NCI-H446 treated with DMSO at 0.1 percent for 48 hours (cell line): ENCODE data around the gene CNKSR2.

Experiments
- DNase-seq: peaks from one replicate; lab custom pipeline; 2025; lab: John Stamatoyannopoulos, UW

The CNKSR2 gene

GRCh38 chrX:21674430-21675186 is 300.4 kb downstream of the CNKSR2 start:
- no peak for DNase-seq

DNA sequence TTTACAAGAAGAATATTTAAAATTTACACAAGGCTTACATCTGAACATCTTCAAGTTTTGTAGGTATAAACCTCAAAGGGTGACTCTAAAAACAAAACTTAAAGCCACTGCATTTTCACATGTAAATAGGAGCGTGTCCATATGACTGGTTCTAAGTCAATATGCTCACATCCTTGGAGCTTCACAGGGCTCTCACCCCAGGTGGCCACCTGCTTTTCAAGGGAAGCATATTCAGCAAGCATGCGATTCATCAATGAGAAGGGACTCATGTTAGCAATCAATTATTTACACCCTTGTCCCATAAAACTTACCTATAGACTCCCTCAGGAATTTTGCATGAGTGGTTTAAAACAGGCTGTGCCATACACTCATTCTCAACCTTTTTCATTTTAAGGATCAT is 301.7 kb downstream of the CNKSR2 start:
- DNase-seq: no peak

GRCh38 chrX:21678048-21678612 is 303.9 kb downstream of the CNKSR2 start:
- no peak for DNase-seq

- DNase-seq: no peak
Observed at GRCh38 chrX:21683941-21684340, 309.7 kb downstream of the CNKSR2 start.

DNA sequence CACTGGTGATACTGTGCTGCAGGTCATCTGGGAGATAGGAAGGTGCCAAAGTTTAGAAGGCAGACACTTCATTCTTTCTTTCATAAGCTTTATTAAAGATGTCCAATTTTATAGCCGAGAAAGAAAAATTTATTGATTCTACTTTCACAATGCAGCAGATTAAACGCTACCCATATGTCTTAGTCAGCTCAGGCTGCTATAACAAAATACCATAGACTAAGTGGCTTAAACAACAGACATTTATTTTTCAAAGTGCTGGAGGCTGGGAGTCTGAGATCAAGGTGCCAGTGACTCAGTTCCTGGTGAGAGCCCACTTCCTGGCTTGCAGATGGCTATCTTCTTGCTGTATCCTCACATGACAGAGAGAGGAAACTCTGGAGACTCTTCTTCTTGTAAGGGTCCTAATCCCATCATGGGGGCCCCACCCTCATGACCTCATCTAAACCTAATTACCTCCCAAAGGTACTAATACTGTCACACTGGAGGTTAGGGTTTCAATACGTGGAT is 317.3 kb downstream of the CNKSR2 start:
- DNase-seq: no peak

GRCh38 chrX:21698272-21698671 is 324.1 kb downstream of the CNKSR2 start:
- DNase-seq: no peak

DNA sequence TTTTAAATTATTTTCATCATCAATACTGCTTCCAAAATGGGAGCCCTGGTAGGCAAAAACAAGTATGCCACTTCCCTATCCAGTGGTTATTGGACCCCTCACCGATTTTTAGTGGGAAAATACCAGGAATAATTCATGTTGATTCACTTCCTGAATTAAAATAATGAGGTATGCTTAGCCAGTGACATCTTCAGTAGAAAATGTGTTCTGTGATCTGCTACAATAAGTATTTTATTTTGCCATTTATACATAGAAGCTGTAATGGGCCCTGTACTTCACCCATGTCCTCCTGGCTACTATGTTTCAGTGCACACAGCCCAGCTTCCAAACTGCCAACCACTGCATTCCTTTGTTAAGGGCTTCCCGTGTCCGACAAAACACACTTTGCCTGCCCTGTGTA is 324.9 kb downstream of the CNKSR2 start:
- no peak for DNase-seq

- DNase-seq: no peak
Observed at GRCh38 chrX:21700275-21700674, 326.1 kb downstream of the CNKSR2 start.

- DNase-seq: no peak
Observed at GRCh38 chrX:21700967-21701366, 326.7 kb downstream of the CNKSR2 start.

DNA sequence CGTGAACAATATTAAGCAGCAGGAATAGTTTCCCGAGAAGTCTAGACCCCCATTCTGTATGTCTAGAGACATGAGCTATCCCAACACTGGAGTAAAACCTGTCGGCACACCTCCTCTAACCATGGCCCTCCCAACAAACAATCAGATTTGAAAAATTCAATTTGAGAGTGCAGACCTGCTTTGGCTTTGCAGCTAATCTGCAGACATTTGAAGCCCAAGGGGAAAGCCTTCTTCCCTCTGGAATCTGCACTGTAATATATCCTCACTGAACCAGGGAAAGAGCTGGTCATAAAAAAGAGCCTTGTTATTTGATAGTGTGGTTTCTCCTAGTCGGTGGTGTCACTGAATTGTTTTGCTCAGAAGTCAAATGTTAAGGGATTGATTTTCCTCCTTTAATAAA is 328.5 kb downstream of the CNKSR2 start:
- no peak for DNase-seq
